Measurements from ENCODE around the gene SAMD3. TPM values are rescaled to one million over a fixed set of nuclear protein-coding genes. Genes with fewer than 3 reads are reported as not detected.

SAMD3 gene
- total RNA-seq, 2 experiments from 2014 or later, result not detected

- intact Hi-C loops (cut with micrococcal nuclease; ENCODE audit: unreplicated experiment), result no loop called here
- no peaks in the 10 kb centered on the region for H4K20me1 ChIP-seq (ENCODE audit: insufficient read depth, low read length)
- no peaks in the 10 kb centered on the region for H3K36me3 ChIP-seq (ENCODE audit: insufficient read depth, low read length)
- DNase-seq (ENCODE audit: low spot score), result no peak
- no peaks in the 10 kb centered on the region for H3K79me2 ChIP-seq (ENCODE audit: insufficient read depth, low read depth, low read length)
- TF ChIP-seq EZH2phosphoT487 (IDR thresholded peaks at IDR 0.05; ENCODE audit: borderline replicate concordance, low read depth, low read length) (no peak), CTCF (conservative IDR thresholded peaks at IDR 0.05; ENCODE audit: low read length) (no peak)
- BruUV-seq (replicated peaks), result no TSS peak
- no peak overlapping the region for H2AFZ ChIP-seq (ENCODE audit: low read length)
- no peaks in the 10 kb centered on the region for H3K9me2 ChIP-seq (ENCODE audit: insufficient read depth, low read length)
- H3K9me3 ChIP-seq (ENCODE audit: low read length), result no peaks in the 10 kb centered on the region
- H3K27ac ChIP-seq (ENCODE audit: low read depth, low read length, poor library complexity, severe bottlenecking), result no peak overlapping the region
- H3K4me3 ChIP-seq (ENCODE audit: low read depth, low read length, poor library complexity, severe bottlenecking), result no peak overlapping the region
- peaks cover 23% of the 10 kb centered on the region for H3K4me1 ChIP-seq (ENCODE audit: insufficient read depth, low read length, poor library complexity, severe bottlenecking)
- POLR2A ChIA-PET, result interaction anchor here (0.8 kb wide), 1 partner anchor 13 kb away, joined by 4 read pairs; no protein-coding TSS in a partner anchor
- peak overlapping the region; percentile 34; the same call in 1 of the 2 replicates for H3K4me2 ChIP-seq (ENCODE audit: low read length)
- CTCF ChIA-PET (ENCODE audit: unreplicated experiment), result no interaction called here
These were observed 18.4 kb downstream of the SAMD3 start for GRCh38 chr6:130204322-130204721.

DNA sequence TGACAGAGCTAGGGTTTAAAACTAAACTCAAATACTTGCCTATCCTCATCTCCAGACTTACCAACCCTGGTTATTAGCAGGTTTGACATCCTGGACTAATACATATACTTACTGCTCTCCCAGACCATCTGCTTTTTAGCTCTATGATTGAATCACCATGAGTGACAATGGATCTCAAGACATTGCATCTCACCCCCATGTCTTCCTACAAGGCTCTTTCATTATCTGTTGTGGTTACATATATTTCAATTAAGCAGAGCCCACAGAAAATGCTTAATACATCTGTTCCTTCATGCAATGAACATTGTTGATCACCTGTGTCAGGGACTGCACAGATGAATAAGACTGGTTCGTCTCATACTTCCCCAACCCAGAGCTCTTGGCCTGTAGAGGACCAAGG, 19.4 kb downstream of the SAMD3 start:
- CTCF ChIA-PET (ENCODE audit: unreplicated experiment), result no interaction called here
- Histone ChIP-seq H3K79me2 (ENCODE audit: insufficient read depth, low read depth, low read length) (no peaks in the 10 kb centered on the region), H3K4me2 (ENCODE audit: low read length) (no peak overlapping the region; the same call in 1 of the 2 replicates), H3K9me3 (ENCODE audit: low read length) (no peaks in the 10 kb centered on the region), H4K20me1 (ENCODE audit: insufficient read depth, low read length) (no peaks in the 10 kb centered on the region), H3K9me2 (ENCODE audit: insufficient read depth, low read length) (no peaks in the 10 kb centered on the region), H2AFZ (ENCODE audit: low read length) (no peak overlapping the region), H3K27ac (ENCODE audit: low read depth, low read length, poor library complexity, severe bottlenecking) (no peak overlapping the region), H3K4me3 (ENCODE audit: low read depth, low read length, poor library complexity, severe bottlenecking) (no peak overlapping the region), H3K4me1 (ENCODE audit: insufficient read depth, low read length, poor library complexity, severe bottlenecking) (peaks cover 23% of the 10 kb centered on the region), H3K36me3 (ENCODE audit: insufficient read depth, low read length) (no peaks in the 10 kb centered on the region)
- no TSS peak for BruUV-seq (replicated peaks)
- intact Hi-C loops (cut with micrococcal nuclease; ENCODE audit: unreplicated experiment), result no loop called here
- POLR2A ChIA-PET, result interaction anchor here (0.8 to 1.0 kb wide), 2 partner anchors 14 to 19 kb away, joined by 3 to 4 read pairs; no protein-coding TSS in a partner anchor
- no peak for DNase-seq (ENCODE audit: low spot score)
- TF ChIP-seq CTCF (conservative IDR thresholded peaks at IDR 0.05; ENCODE audit: low read length) (no peak), EZH2phosphoT487 (IDR thresholded peaks at IDR 0.05; ENCODE audit: borderline replicate concordance, low read depth, low read length) (no peak)

DNA sequence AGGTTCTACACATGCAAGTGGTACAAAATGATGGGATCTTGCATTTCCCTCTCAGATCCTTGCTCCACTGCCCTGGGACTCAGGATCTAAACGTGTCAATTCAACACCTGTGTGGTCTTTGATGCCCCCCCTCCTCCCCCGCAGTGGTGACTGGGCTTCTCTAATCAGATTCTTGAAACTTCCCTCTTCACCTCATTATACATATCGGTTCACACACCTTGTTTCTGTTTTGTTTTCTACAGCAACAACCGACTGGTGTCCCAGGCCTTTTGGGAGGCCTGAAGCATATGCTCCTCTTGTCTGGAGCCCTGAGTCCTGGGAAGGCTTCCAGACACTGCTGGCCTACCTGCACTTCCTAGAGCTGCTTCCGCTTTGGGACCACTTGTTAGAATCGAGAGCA, 20.0 kb downstream of the SAMD3 start:
- DNase-seq (ENCODE audit: low spot score), result no peak
- no peak overlapping the region for H3K27ac ChIP-seq (ENCODE audit: low read depth, low read length, poor library complexity, severe bottlenecking)
- no peaks in the 10 kb centered on the region for H3K36me3 ChIP-seq (ENCODE audit: insufficient read depth, low read length)
- intact Hi-C loops (cut with micrococcal nuclease; ENCODE audit: unreplicated experiment), result no loop called here
- no peak overlapping the region for H3K4me3 ChIP-seq (ENCODE audit: low read depth, low read length, poor library complexity, severe bottlenecking)
- ChIA-PET POLR2A (interaction anchor here (0.6 to 1.0 kb wide), 2 partner anchors 18 to 42 kb away, joined by 3 read pairs; no protein-coding TSS in a partner anchor), CTCF (ENCODE audit: unreplicated experiment) (no interaction called here)
- peak overlapping the region; percentile 12; the same call in 1 of the 2 replicates for H3K4me2 ChIP-seq (ENCODE audit: low read length)
- no TSS peak for BruUV-seq (replicated peaks)
- H3K4me1 ChIP-seq (ENCODE audit: insufficient read depth, low read length, poor library complexity, severe bottlenecking), result peaks cover 23% of the 10 kb centered on the region
- peak overlapping the region; percentile 41; the same call in 1 of the 2 replicates for H2AFZ ChIP-seq (ENCODE audit: low read length)
- H3K79me2 ChIP-seq (ENCODE audit: insufficient read depth, low read depth, low read length), result no peaks in the 10 kb centered on the region
- no peaks in the 10 kb centered on the region for H3K9me2 ChIP-seq (ENCODE audit: insufficient read depth, low read length)
- H3K9me3 ChIP-seq (ENCODE audit: low read length), result no peaks in the 10 kb centered on the region
- no peak for TF ChIP-seq CTCF (conservative IDR thresholded peaks at IDR 0.05; ENCODE audit: low read length)
- TF ChIP-seq EZH2phosphoT487 (IDR thresholded peaks at IDR 0.05; ENCODE audit: borderline replicate concordance, low read depth, low read length), result no peak
- H4K20me1 ChIP-seq (ENCODE audit: insufficient read depth, low read length), result no peaks in the 10 kb centered on the region

All from OCI-LY7 (cell line).